B cell (primary cell): Measurements from ENCODE around the gene TCERG1L. TPM values are rescaled to one million over a fixed set of nuclear protein-coding genes. Genes with fewer than 3 reads are reported as not detected.

Experiments
- ATAC-seq: fragments of 200-7000 bp; cut with Tn5 transposase; one replicate; pipeline ENCODE4 v1.10.0; 2021; ENCODE audit warnings: low read depth, mild to moderate bottlenecking, moderate number of reproducible peaks, moderate library complexity
- CTCF ChIA-PET: fragments of 350-600 bp; sonication (Branson Sonifier 250); formaldehyde crosslinking; loops from one replicate; lab custom pipeline; 2021; ENCODE audit warnings: antibody characterized with exemption, inconsistent platforms; lab: Charles Lee
- POLR2A ChIA-PET: fragments of 350-600 bp; sonication (Branson Sonifier 250); formaldehyde crosslinking; loops from one replicate; lab custom pipeline; 2021; ENCODE audit warnings: antibody characterized with exemption; lab: Charles Lee
- DNase-seq: peaks from one replicate; pipeline ENCODE4 v3.0.0; 2013
- H2AFZ ChIP-seq: 2 replicates; pipeline ENCODE4 v1.6.1; 2012; ENCODE audit warnings: mild to moderate bottlenecking, low read depth, low read length; ENCODE audit not compliant: insufficient read depth, poor library complexity, severe bottlenecking
- H3K27ac ChIP-seq, 2 donors: 1 replicate in 1 of 2; 2 replicates in 1 of 2; pipeline ENCODE4 v1.5.1; 2012 to 2013; ENCODE audit warnings: low read length in 2 of 2, mild to moderate bottlenecking in 2 of 2, moderate library complexity in 1 of 2
- H3K27me3 ChIP-seq, 4 experiments: fragments of 200-600 bp in 1 of 4; sonication (generic) in 1 of 4; replicated peaks in 1 of 4; 1 replicate in 2 of 4; 2 replicates in 2 of 4; pipeline versions ENCODE4 v1.6.1 to v1.7.0; 2013 to 2016; ENCODE audit warnings: low read length in 3 of 4, mild to moderate bottlenecking in 2 of 4, mixed read lengths in 1 of 4, moderate library complexity in 1 of 4; ENCODE audit not compliant: insufficient read depth in 4 of 4, control insufficient read depth in 3 of 4; ENCODE audit errors: control extremely low read depth in 1 of 4
- H3K36me3 ChIP-seq, 2 experiments: replicated peaks in 1 of 2; 1 replicate in 1 of 2; 2 replicates in 1 of 2; pipeline versions ENCODE4 v1.6.1 to v1.7.1; 2013; ENCODE audit warnings: low read length in 1 of 2; ENCODE audit not compliant: insufficient read depth in 2 of 2, control insufficient read depth in 1 of 2; ENCODE audit errors: control extremely low read depth in 1 of 2, extremely low read depth in 1 of 2
- H3K4me1 ChIP-seq, 2 donors: fragments of 200-600 bp in 1 of 2; sonication (generic) in 1 of 2; 1 replicate in 1 of 2; 2 replicates in 1 of 2; pipeline versions ENCODE4 v1.5.1 to v1.6.1; 2013 to 2017; ENCODE audit warnings: low read length in 2 of 2; ENCODE audit not compliant: control insufficient read depth in 2 of 2, insufficient read depth in 2 of 2
- H3K4me2 ChIP-seq: replicated peaks from 2 replicates; pipeline ENCODE3; 2012; ENCODE audit warnings: mild to moderate bottlenecking, low read depth, low read length; ENCODE audit not compliant: poor library complexity, severe bottlenecking
- H3K4me3 ChIP-seq, 5 experiments: fragments of 200-600 bp in 1 of 5; sonication (generic) in 1 of 5; 1 replicate in 3 of 5; 2 replicates in 2 of 5; pipeline versions ENCODE4 v1.5.1 to v1.7.0; 2011 to 2016; ENCODE audit warnings: low read length in 4 of 5, mild to moderate bottlenecking in 4 of 5, low read depth in 2 of 5, control low read depth in 1 of 5, moderate library complexity in 1 of 5; ENCODE audit not compliant: insufficient read depth in 1 of 5; ENCODE audit errors: control extremely low read depth in 1 of 5, extremely low read depth in 1 of 5
- H3K79me2 ChIP-seq: fragments of 200-600 bp; sonication (generic); one replicate; pipeline ENCODE4 v1.6.0; 2016; ENCODE audit warnings: low read length; ENCODE audit not compliant: control insufficient read depth, insufficient read depth
- H3K9ac ChIP-seq: fragments of 200-600 bp; sonication (generic); 2 replicates; pipeline ENCODE4 v1.6.1; 2017; ENCODE audit warnings: mild to moderate bottlenecking, low read length, moderate library complexity
- H3K9me3 ChIP-seq, 3 donors: one replicate each; pipeline versions ENCODE4 v1.6.1 to v1.7.1; 2013; ENCODE audit warnings: low read length in 2 of 3; ENCODE audit not compliant: control insufficient read depth in 2 of 3, insufficient read depth in 1 of 3; ENCODE audit errors: control extremely low read depth in 1 of 3
- H4K20me1 ChIP-seq: 2 replicates; pipeline ENCODE4 v1.6.0; 2012; ENCODE audit warnings: mild to moderate bottlenecking, low read length; ENCODE audit not compliant: insufficient read depth, control insufficient read depth, poor library complexity, severe bottlenecking
- H3K27ac Mint-ChIP-seq: one replicate; pipeline ENCODE4 v1.8.0; 2021; ENCODE audit warnings: mixed read lengths
- H3K27me3 Mint-ChIP-seq: one replicate; pipeline ENCODE4 v1.8.0; 2021; ENCODE audit warnings: mixed read lengths
- H3K4me1 Mint-ChIP-seq: one replicate; pipeline ENCODE4 v1.8.0; 2021; ENCODE audit warnings: mixed read lengths
- H3K4me3 Mint-ChIP-seq: one replicate; pipeline ENCODE4 v1.8.0; 2021; ENCODE audit warnings: mixed read lengths
- H3K9me3 Mint-ChIP-seq: one replicate; pipeline ENCODE4 v1.8.0; 2022; ENCODE audit warnings: mixed read lengths; ENCODE audit not compliant: insufficient read depth
- EZH2 ChIP-seq: IDR thresholded peaks from 2 replicates; pipeline ENCODE4 v1.6.1; 2012; ENCODE audit warnings: borderline replicate concordance, low read depth, mild to moderate bottlenecking, moderate library complexity, low read length; ENCODE audit not compliant: insufficient read depth, poor library complexity, severe bottlenecking
- WGBS: methylation state at CpG from one replicate; pipeline ENCODE4 v1.1.5; 2013; ENCODE audit warnings: missing lambda C conversion rate; ENCODE audit not compliant: insufficient coverage; 5-methylcytosine and 5-hydroxymethylcytosine counted together
- intact Hi-C: fragments of 100-400 bp; cut with micrococcal nuclease; formaldehyde crosslinking; loops from one replicate; pipeline ENCODE4 v1.10.0; 2022
- polyA plus RNA-seq: library from polyadenylated mRNA; depleted of rRNA; stranded (reverse); fragments of >200 nt; gene quantifications from 2 replicates; pipeline ENCODE4 v1.2.3, GENCODE V29; 2012
- total RNA-seq, 2 donors: library from RNA; stranded (reverse); fragments of 120-200 nt in 1 of 2; gene quantifications; 1 replicate in 1 of 2; 2 replicates in 1 of 2; pipeline versions ENCODE4 v1.2.3 to v1.2.4, GENCODE V29; 2013 to 2022
- TF ChIP-seq, protein P1 (sequence below): fragments of 200-600 bp; IDR thresholded peaks from one replicate; pipeline ENCODE4 v1.8.0; 2022; ENCODE audit warnings: antibody characterized with exemption, mild to moderate bottlenecking

TCERG1L gene
- total and polyA plus RNA-seq, 2 donors (not counting 1 experiment from before 2014, with no cell fraction given): 0.10 TPM; not detected in 1

DNA sequence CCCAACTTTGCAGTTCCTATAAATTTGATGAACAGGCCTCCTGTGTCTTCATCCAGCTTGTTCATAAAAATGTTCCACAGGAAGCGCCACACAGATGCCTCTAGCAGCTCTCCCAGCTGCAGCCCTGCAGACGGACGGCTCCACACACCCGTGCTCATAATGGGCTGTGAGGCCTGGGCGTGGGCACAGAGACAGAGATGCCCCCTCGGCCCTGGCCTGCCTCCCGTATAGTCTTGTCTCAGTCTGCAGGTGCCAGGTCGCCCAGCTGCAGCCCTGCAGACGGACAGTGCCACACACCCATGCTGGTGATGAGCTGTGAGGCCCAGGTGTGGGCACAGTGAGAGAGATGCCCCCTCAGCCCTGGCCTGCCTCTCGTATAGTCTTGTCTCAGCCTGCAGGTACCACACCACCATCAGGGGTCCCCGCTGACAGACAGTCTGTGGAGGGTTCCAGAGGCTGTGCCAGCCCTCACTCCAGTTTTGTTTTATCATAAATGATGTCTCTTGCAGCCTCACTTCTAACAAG lies 189.9 kb downstream of the TCERG1L start:
- no peak overlapping the region for H3K9ac ChIP-seq
- H3K27me3 Mint-ChIP-seq: no peaks in the 10 kb centered on the region
- H4K20me1 ChIP-seq: no peaks in the 10 kb centered on the region
- H3K4me1 Mint-ChIP-seq: no peaks in the 10 kb centered on the region
- 85% methylated on average over 11 of the region's 11 CpGs for WGBS
- H3K27me3 ChIP-seq: no peaks in the 10 kb centered on the region
- H3K79me2 ChIP-seq: no peaks in the 10 kb centered on the region
- no peak overlapping the region for H3K27ac Mint-ChIP-seq
- no peaks in the 10 kb centered on the region for H3K4me1 ChIP-seq
- ChIA-PET POLR2A (no interaction called here), CTCF (no interaction called here)
- no peak overlapping the region for H2AFZ ChIP-seq
- no peak overlapping the region for H3K4me2 ChIP-seq
- TF ChIP-seq, protein P1, sequence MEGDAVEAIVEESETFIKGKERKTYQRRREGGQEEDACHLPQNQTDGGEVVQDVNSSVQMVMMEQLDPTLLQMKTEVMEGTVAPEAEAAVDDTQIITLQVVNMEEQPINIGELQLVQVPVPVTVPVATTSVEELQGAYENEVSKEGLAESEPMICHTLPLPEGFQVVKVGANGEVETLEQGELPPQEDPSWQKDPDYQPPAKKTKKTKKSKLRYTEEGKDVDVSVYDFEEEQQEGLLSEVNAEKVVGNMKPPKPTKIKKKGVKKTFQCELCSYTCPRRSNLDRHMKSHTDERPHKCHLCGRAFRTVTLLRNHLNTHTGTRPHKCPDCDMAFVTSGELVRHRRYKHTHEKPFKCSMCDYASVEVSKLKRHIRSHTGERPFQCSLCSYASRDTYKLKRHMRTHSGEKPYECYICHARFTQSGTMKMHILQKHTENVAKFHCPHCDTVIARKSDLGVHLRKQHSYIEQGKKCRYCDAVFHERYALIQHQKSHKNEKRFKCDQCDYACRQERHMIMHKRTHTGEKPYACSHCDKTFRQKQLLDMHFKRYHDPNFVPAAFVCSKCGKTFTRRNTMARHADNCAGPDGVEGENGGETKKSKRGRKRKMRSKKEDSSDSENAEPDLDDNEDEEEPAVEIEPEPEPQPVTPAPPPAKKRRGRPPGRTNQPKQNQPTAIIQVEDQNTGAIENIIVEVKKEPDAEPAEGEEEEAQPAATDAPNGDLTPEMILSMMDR: no peak
- TF ChIP-seq EZH2: no peak
- ATAC-seq (no peak), DNase-seq (no peak)
- intact Hi-C loops: no loop called here
- peaks cover 0 to 53% (median 0%) of the 10 kb centered on the region in 3 donors for H3K9me3 ChIP-seq
- no peaks in the 10 kb centered on the region for H3K36me3 ChIP-seq
- no peaks in the 10 kb centered on the region for H3K9me3 Mint-ChIP-seq
- H3K4me3 Mint-ChIP-seq: no peak overlapping the region
- H3K27ac ChIP-seq: no peak overlapping the region
- H3K4me3 ChIP-seq: no peak overlapping the region

DNA sequence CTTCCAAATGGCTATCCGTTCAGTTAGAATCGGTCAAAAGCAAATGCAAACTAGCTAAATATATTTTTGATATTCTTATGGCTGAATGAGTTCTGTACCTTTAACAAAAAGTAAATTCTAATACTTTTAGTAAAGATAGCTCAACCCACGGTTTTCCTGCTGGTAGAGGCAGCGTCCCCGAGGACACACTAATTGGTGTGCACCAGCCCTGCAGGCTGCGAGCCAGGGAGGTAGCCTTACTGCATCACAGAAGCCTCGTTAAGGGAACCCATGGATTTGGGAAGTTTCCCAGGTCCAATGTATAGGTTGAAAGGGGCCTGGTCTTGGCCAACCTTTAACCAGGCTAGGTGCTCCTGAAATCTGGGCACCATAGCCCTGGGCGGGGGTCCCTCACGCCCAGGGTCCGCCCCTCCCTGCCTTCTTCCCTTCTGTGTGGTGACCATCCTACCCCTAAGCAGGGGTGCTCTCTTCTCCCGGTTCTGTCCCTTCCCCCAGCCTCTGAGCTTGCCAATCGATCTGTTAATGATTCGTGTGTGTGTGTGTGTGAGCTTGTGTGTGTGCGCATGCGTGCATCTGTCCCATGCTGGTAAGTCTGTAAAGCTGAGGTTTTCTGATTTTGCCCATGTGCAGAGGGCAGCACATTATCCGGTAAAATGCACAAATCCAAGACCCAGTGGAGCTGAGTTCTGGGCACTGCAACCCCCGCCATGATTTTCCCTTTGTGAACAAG lies 191.7 kb downstream of the TCERG1L start:
- peaks cover 0 to 60% (median 0%) of the 10 kb centered on the region in 3 donors for H3K9me3 ChIP-seq
- POLR2A ChIA-PET: no interaction called here
- Mint-ChIP-seq H3K4me1 (no peaks in the 10 kb centered on the region), H3K9me3 (no peaks in the 10 kb centered on the region), H3K27ac (no peak overlapping the region), H3K27me3 (no peaks in the 10 kb centered on the region), H3K4me3 (no peak overlapping the region)
- H3K4me1 ChIP-seq: no peaks in the 10 kb centered on the region
- no peak for TF ChIP-seq EZH2
- TF ChIP-seq, protein P1: no peak
- no peaks in the 10 kb centered on the region for H3K36me3 ChIP-seq
- H3K4me3 ChIP-seq: no peak overlapping the region
- no peaks in the 10 kb centered on the region for H3K79me2 ChIP-seq
- DNase-seq: no peak
- CTCF ChIA-PET: no interaction called here
- H2AFZ ChIP-seq: no peak overlapping the region
- H3K27me3 ChIP-seq: no peaks in the 10 kb centered on the region
- WGBS: 84% methylated on average over 10 of the region's 17 CpGs
- no peak overlapping the region for H3K27ac ChIP-seq
- no peak overlapping the region for H3K9ac ChIP-seq
- ATAC-seq: no peak
- no peaks in the 10 kb centered on the region for H4K20me1 ChIP-seq
- intact Hi-C loops: no loop called here
- H3K4me2 ChIP-seq: no peak overlapping the region
